ENCODE measurements around the gene EML5.

EML5 gene

GRCh38 chr14:88611878-88612277 is 180.9 kb downstream of the EML5 start:
- TF ChIP-seq Cebpa-rat (IDR thresholded peaks at IDR 0.05) = no peak
- peaks cover 12% of the 10 kb centered on the region for H3K4me1 ChIP-seq
- peaks cover 14% of the 10 kb centered on the region; the same call in 1 of the 2 replicates for H4K20me1 ChIP-seq
- no peaks in the 10 kb centered on the region for H3K9me3 ChIP-seq
- H3K36me3 ChIP-seq = peaks cover 63% of the 10 kb centered on the region
- H3K4me3 ChIP-seq = no peak overlapping the region
- H3K9ac ChIP-seq = no peak overlapping the region
- no peaks in the 10 kb centered on the region for H3K27me3 ChIP-seq
- H3K27ac ChIP-seq = no peak overlapping the region
- no peak overlapping the region for H3K4me2 ChIP-seq

GRCh38 chr14:88607829-88608228 is 184.9 kb downstream of the EML5 start:
- Histone ChIP-seq H3K4me1 (peaks cover 1% of the 10 kb centered on the region), H3K27me3 (no peaks in the 10 kb centered on the region), H3K4me2 (no peak overlapping the region), H3K4me3 (no peak overlapping the region), H3K27ac (no peak overlapping the region), H4K20me1 (peaks cover 13% of the 10 kb centered on the region), H3K9me3 (no peaks in the 10 kb centered on the region), H3K9ac (no peak overlapping the region), H3K36me3 (peaks cover 95% of the 10 kb centered on the region)
- no peak for TF ChIP-seq Cebpa-rat (IDR thresholded peaks at IDR 0.05)

GRCh38 chr14:88605594-88605993 is 187.2 kb downstream of the EML5 start:
- no peak for TF ChIP-seq Cebpa-rat (IDR thresholded peaks at IDR 0.05)
- Histone ChIP-seq H3K4me1 (no peaks in the 10 kb centered on the region), H3K27ac (no peak overlapping the region), H3K9ac (no peak overlapping the region), H3K9me3 (no peaks in the 10 kb centered on the region), H4K20me1 (peaks cover 10% of the 10 kb centered on the region), H3K4me2 (no peak overlapping the region), H3K4me3 (no peak overlapping the region), H3K27me3 (no peaks in the 10 kb centered on the region), H3K36me3 (peaks cover 99% of the 10 kb centered on the region)

- Histone ChIP-seq H3K36me3 (peaks cover 99% of the 10 kb centered on the region), H3K27me3 (no peaks in the 10 kb centered on the region), H3K4me1 (peaks cover 7% of the 10 kb centered on the region; the same call in 1 of the 2 replicates), H4K20me1 (peaks cover 10% of the 10 kb centered on the region), H3K9me3 (no peaks in the 10 kb centered on the region), H3K4me2 (no peak overlapping the region), H3K27ac (no peak overlapping the region), H3K9ac (no peak overlapping the region), H3K4me3 (no peak overlapping the region)
- TF ChIP-seq Cebpa-rat (IDR thresholded peaks at IDR 0.05) = no peak
Measured at GRCh38 chr14:88604212-88604611, 188.5 kb downstream of the EML5 start.

- peaks cover 100% of the 10 kb centered on the region for H3K36me3 ChIP-seq
- H3K27me3 ChIP-seq = no peaks in the 10 kb centered on the region
- 0 out of 2 replicates have a peak, but pooled peaks cover 4% of the 10 kb centered on the region for H4K20me1 ChIP-seq
- no peak overlapping the region for H3K4me3 ChIP-seq
- no peak overlapping the region for H3K27ac ChIP-seq
- peaks cover 7% of the 10 kb centered on the region; the same call in 1 of the 2 replicates for H3K4me1 ChIP-seq
- no peaks in the 10 kb centered on the region for H3K9me3 ChIP-seq
- no peak for TF ChIP-seq Cebpa-rat (IDR thresholded peaks at IDR 0.05)
- H3K4me2 ChIP-seq = no peak overlapping the region
- H3K9ac ChIP-seq = no peak overlapping the region
Measured at GRCh38 chr14:88599761-88600439, 192.9 kb downstream of the EML5 start.

GRCh38 chr14:88599326-88599725 is 193.4 kb downstream of the EML5 start:
- no peaks in the 10 kb centered on the region for H3K27me3 ChIP-seq
- H3K4me1 ChIP-seq = peaks cover 7% of the 10 kb centered on the region; the same call in 1 of the 2 replicates
- no peaks in the 10 kb centered on the region for H3K9me3 ChIP-seq
- no peak overlapping the region for H3K4me3 ChIP-seq
- peaks cover 95% of the 10 kb centered on the region for H3K36me3 ChIP-seq
- H3K9ac ChIP-seq = no peak overlapping the region
- H3K4me2 ChIP-seq = no peak overlapping the region
- 0 out of 2 replicates have a peak, but pooled peaks cover 4% of the 10 kb centered on the region for H4K20me1 ChIP-seq
- TF ChIP-seq Cebpa-rat (IDR thresholded peaks at IDR 0.05) = no peak
- H3K27ac ChIP-seq = no peak overlapping the region

- Histone ChIP-seq H3K27ac (no peak overlapping the region), H3K36me3 (peaks cover 88% of the 10 kb centered on the region), H3K27me3 (no peaks in the 10 kb centered on the region), H3K4me3 (no peak overlapping the region), H3K9ac (no peak overlapping the region), H3K4me1 (peaks cover 7% of the 10 kb centered on the region; the same call in 1 of the 2 replicates), H3K9me3 (no peaks in the 10 kb centered on the region), H3K4me2 (no peak overlapping the region), H4K20me1 (0 out of 2 replicates have a peak, but pooled peaks cover 4% of the 10 kb centered on the region)
- no peak for TF ChIP-seq Cebpa-rat (IDR thresholded peaks at IDR 0.05)
Measured at GRCh38 chr14:88598097-88598675, 194.6 kb downstream of the EML5 start.

- Histone ChIP-seq H3K36me3 (peaks cover 88% of the 10 kb centered on the region), H3K4me2 (no peak overlapping the region), H3K27me3 (no peaks in the 10 kb centered on the region), H4K20me1 (0 out of 2 replicates have a peak, but pooled peaks cover 4% of the 10 kb centered on the region), H3K4me1 (peaks cover 7% of the 10 kb centered on the region; the same call in 1 of the 2 replicates), H3K27ac (no peak overlapping the region), H3K9ac (no peak overlapping the region), H3K4me3 (no peak overlapping the region), H3K9me3 (no peaks in the 10 kb centered on the region)
- no peak for TF ChIP-seq Cebpa-rat (IDR thresholded peaks at IDR 0.05)
Measured at GRCh38 chr14:88597601-88598000, 195.2 kb downstream of the EML5 start.

- Histone ChIP-seq H3K27me3 (no peaks in the 10 kb centered on the region), H3K4me3 (no peak overlapping the region), H4K20me1 (0 out of 2 replicates have a peak, but pooled peaks cover 4% of the 10 kb centered on the region), H3K9ac (no peak overlapping the region), H3K4me1 (peaks cover 7% of the 10 kb centered on the region; the same call in 1 of the 2 replicates), H3K27ac (no peak overlapping the region), H3K4me2 (no peak overlapping the region), H3K36me3 (peaks cover 88% of the 10 kb centered on the region), H3K9me3 (no peaks in the 10 kb centered on the region)
- TF ChIP-seq Cebpa-rat (IDR thresholded peaks at IDR 0.05) = no peak
Measured at GRCh38 chr14:88597038-88597437, 195.7 kb downstream of the EML5 start.

- H3K4me3 ChIP-seq = no peak overlapping the region
- H3K36me3 ChIP-seq = peaks cover 87% of the 10 kb centered on the region
- no peak for TF ChIP-seq Cebpa-rat (IDR thresholded peaks at IDR 0.05)
- H3K27me3 ChIP-seq = no peaks in the 10 kb centered on the region
- H3K4me2 ChIP-seq = no peak overlapping the region
- H4K20me1 ChIP-seq = peaks cover 11% of the 10 kb centered on the region; the same call in 1 of the 2 replicates
- H3K9ac ChIP-seq = no peak overlapping the region
- no peak overlapping the region for H3K27ac ChIP-seq
- no peaks in the 10 kb centered on the region for H3K9me3 ChIP-seq
- no peaks in the 10 kb centered on the region for H3K4me1 ChIP-seq
Measured at GRCh38 chr14:88592031-88592430, 200.7 kb downstream of the EML5 start.
